H1 (cell line): ENCODE data around the gene ASCC3. TPM values are rescaled to one million over a fixed set of nuclear protein-coding genes. Genes with fewer than 3 reads are reported as not detected.
A peak's percentile ranks its signal among the peaks of the same experiment; 100 is the strongest.

ENCODE experiments used
- CTCF ChIA-PET: fragments of 300-600 bp; sonication (Branson Sonifier 250); formaldehyde crosslinking; loops from one replicate; lab custom pipeline; 2021; ENCODE audit not compliant: partially characterized antibody; lab: Charles Lee
- POLR2A ChIA-PET: fragments of 300-600 bp; sonication (Branson Sonifier 250); formaldehyde crosslinking; loops from one replicate; lab custom pipeline; 2021; ENCODE audit warnings: inconsistent platforms; ENCODE audit not compliant: partially characterized antibody; lab: Charles Lee
- DNase-seq, 2 experiments: peaks; one replicate each; pipeline versions ENCODE4 v3.0.0 to v3.0.0-alpha.2; 2010 to 2022; ENCODE audit warnings: low spot score in 2 of 2, low read depth in 1 of 2, mixed read lengths in 1 of 2
- FAIRE-seq: peaks from 2 replicates; lab custom pipeline; 2011; peaks lifted over from hg19 to GRCh38; lab: Jason Lieb, UNC
- H2AFZ ChIP-seq: 2 replicates; pipeline ENCODE4 v1.8.1; 2012; ENCODE audit warnings: low read length, inconsistent platforms
- H2AK5ac ChIP-seq: 2 replicates; pipeline ENCODE4 v1.6.1; 2013; ENCODE audit warnings: low read depth, low read length
- H2BK120ac ChIP-seq: replicated peaks from 2 replicates; pipeline ENCODE3; 2013; ENCODE audit warnings: low read depth, low read length, inconsistent platforms
- H2BK12ac ChIP-seq: 2 replicates; pipeline ENCODE4 v1.6.1; 2013; ENCODE audit warnings: low read depth, low read length
- H2BK15ac ChIP-seq: 2 replicates; pipeline ENCODE4 v1.6.1; 2013; ENCODE audit warnings: low read length
- H2BK20ac ChIP-seq: 2 replicates; pipeline ENCODE4 v1.6.1; 2013; ENCODE audit warnings: low read length
- H2BK5ac ChIP-seq: 2 replicates; pipeline ENCODE4 v1.6.1; 2013; ENCODE audit warnings: low read depth, low read length
- H3K14ac ChIP-seq: 2 replicates; pipeline ENCODE4 v1.6.1; 2013; ENCODE audit warnings: inconsistent platforms; ENCODE audit not compliant: insufficient read length
- H3K18ac ChIP-seq: 2 replicates; pipeline ENCODE4 v1.6.1; 2013; ENCODE audit warnings: low read length; ENCODE audit errors: extremely low read depth
- H3K23ac ChIP-seq: 2 replicates; pipeline ENCODE4 v1.6.1; 2013; ENCODE audit warnings: inconsistent platforms; ENCODE audit not compliant: insufficient read length
- H3K23me2 ChIP-seq: 2 replicates; pipeline ENCODE4 v1.6.1; 2013; ENCODE audit warnings: low read depth, low read length
- H3K27ac ChIP-seq: 2 replicates; pipeline ENCODE4 v1.6.1; 2011; ENCODE audit warnings: low read depth, low read length, inconsistent platforms
- H3K27me3 ChIP-seq, 4 experiments: replicated peaks in 1 of 4; 1 replicate in 1 of 4; 2 replicates in 3 of 4; pipeline versions ENCODE4 v1.6.1 to v1.8.1; 2011 to 2013; ENCODE audit warnings: low read length in 3 of 4, mild to moderate bottlenecking in 3 of 4, inconsistent platforms in 2 of 4, mixed read lengths in 2 of 4, moderate library complexity in 1 of 4; ENCODE audit not compliant: control insufficient read depth in 3 of 4, insufficient read depth in 3 of 4; ENCODE audit errors: extremely low read depth in 1 of 4
- H3K36me3 ChIP-seq, 4 experiments: 2 replicates each; pipeline versions ENCODE4 v1.6.1 to v1.8.1; 2011 to 2013; ENCODE audit warnings: mild to moderate bottlenecking in 4 of 4, low read length in 3 of 4, moderate library complexity in 2 of 4, control low read depth in 1 of 4, inconsistent platforms in 1 of 4; ENCODE audit not compliant: insufficient read depth in 4 of 4, control insufficient read depth in 2 of 4
- H3K4ac ChIP-seq: replicated peaks from 2 replicates; pipeline ENCODE3; 2013; ENCODE audit warnings: low read length, low read depth, mixed read lengths, inconsistent platforms; ENCODE audit not compliant: insufficient read length
- H3K4me1 ChIP-seq, 4 experiments: replicated peaks in 1 of 4; 1 replicate in 1 of 4; 2 replicates in 3 of 4; pipeline versions ENCODE4 v1.6.1 to v1.8.1; 2011 to 2013; ENCODE audit warnings: low read length in 3 of 4, inconsistent platforms in 2 of 4, mixed read lengths in 1 of 4; ENCODE audit not compliant: insufficient read depth in 4 of 4, control insufficient read depth in 3 of 4
- H3K4me2 ChIP-seq, 2 experiments: 2 replicates each; pipeline versions ENCODE4 v1.6.1 to v1.8.1; 2011 to 2013; ENCODE audit warnings: low read depth in 2 of 2, low read length in 2 of 2, control low read depth in 1 of 2, inconsistent platforms in 1 of 2, mild to moderate bottlenecking in 1 of 2; ENCODE audit not compliant: insufficient read depth in 1 of 2
- H3K4me3 ChIP-seq, 4 experiments: fragments of 200-600, 300-600 bp in 1 of 4; sonication (generic), shearing (Covaris generic), sonication (Bioruptor Twin) in 1 of 4; 2 replicates each; pipeline versions ENCODE4 v1.5.1 to v1.8.1; 2011 to 2016; ENCODE audit warnings: low read length in 4 of 4, low read depth in 3 of 4, control low read depth in 2 of 4, inconsistent platforms in 2 of 4, mild to moderate bottlenecking in 2 of 4, mixed read lengths in 1 of 4, moderate library complexity in 1 of 4; ENCODE audit not compliant: insufficient read depth in 2 of 4; ENCODE audit errors: extremely low read depth in 1 of 4
- H3K56ac ChIP-seq: replicated peaks from 2 replicates; pipeline ENCODE3; 2013; ENCODE audit warnings: low read depth, mild to moderate bottlenecking, mixed read lengths, low read length, inconsistent platforms; ENCODE audit not compliant: insufficient read length
- H3K79me1 ChIP-seq: 2 replicates; pipeline ENCODE4 v1.6.1; 2013; ENCODE audit warnings: low read depth, low read length, control low read depth
- H3K79me2 ChIP-seq, 2 experiments: 2 replicates each; pipeline versions ENCODE4 v1.6.1 to v1.8.1; 2012 to 2013; ENCODE audit warnings: low read length in 2 of 2, mild to moderate bottlenecking in 2 of 2, inconsistent platforms in 1 of 2; ENCODE audit not compliant: insufficient read depth in 2 of 2, control insufficient read depth in 1 of 2
- H3K9ac ChIP-seq, 4 experiments: replicated peaks in 1 of 4; 1 replicate in 1 of 4; 2 replicates in 3 of 4; pipeline versions ENCODE4 v1.6.1 to v1.8.1; 2011 to 2013; ENCODE audit warnings: low read depth in 3 of 4, low read length in 3 of 4, control low read depth in 2 of 4, mild to moderate bottlenecking in 2 of 4, moderate library complexity in 2 of 4, inconsistent platforms in 1 of 4; ENCODE audit errors: extremely low read depth in 1 of 4
- H3K9me3 ChIP-seq, 2 experiments: 2 replicates each; pipeline versions ENCODE4 v1.6.1 to v1.8.1; 2012 to 2013; ENCODE audit warnings: mild to moderate bottlenecking in 2 of 2, moderate library complexity in 2 of 2, control low read depth in 1 of 2, inconsistent platforms in 1 of 2, low read depth in 1 of 2, low read length in 1 of 2, mixed read lengths in 1 of 2; ENCODE audit not compliant: insufficient read depth in 2 of 2
- H4K20me1 ChIP-seq, 2 experiments: replicated peaks in 1 of 2; 2 replicates each; pipeline versions ENCODE3 to v1.8.1; 2011 to 2013; ENCODE audit warnings: inconsistent platforms in 2 of 2, low read length in 2 of 2, mild to moderate bottlenecking in 1 of 2; ENCODE audit not compliant: insufficient read depth in 2 of 2, control insufficient read depth in 1 of 2
- H4K5ac ChIP-seq: 2 replicates; pipeline ENCODE4 v1.6.1; 2013; ENCODE audit warnings: low read length, low read depth, mixed read lengths, inconsistent platforms; ENCODE audit not compliant: insufficient read length
- H4K8ac ChIP-seq: 2 replicates; pipeline ENCODE4 v1.8.0; 2013; ENCODE audit warnings: mild to moderate bottlenecking, moderate library complexity, low read length, inconsistent platforms; ENCODE audit not compliant: insufficient read depth; ENCODE audit errors: extremely low read depth
- H4K91ac ChIP-seq: replicated peaks from 2 replicates; pipeline ENCODE3; 2013; ENCODE audit warnings: low read length, mixed read lengths, inconsistent platforms; ENCODE audit not compliant: insufficient read length
- RBBP5 ChIP-seq: IDR thresholded peaks from 2 replicates; pipeline ENCODE4 v1.7.1; 2012; ENCODE audit warnings: low read depth, mild to moderate bottlenecking, inconsistent platforms, low read length, moderate library complexity, borderline replicate concordance
- SIX5 ChIP-seq: IDR thresholded peaks from 2 replicates; pipeline ENCODE4 v1.6.1; 2011; ENCODE audit warnings: mild to moderate bottlenecking, low read depth, low read length
- SUZ12 ChIP-seq: fragments of 200-600 bp; sonication (generic); IDR thresholded peaks from 2 replicates; pipeline ENCODE4 v1.6.1; 2012; ENCODE audit warnings: mild to moderate bottlenecking, inconsistent platforms, low read length, moderate library complexity, mixed read lengths
- TAF7 ChIP-seq: optimal IDR thresholded peaks from 2 replicates; pipeline ENCODE3; 2011; ENCODE audit warnings: low read depth, mild to moderate bottlenecking, inconsistent platforms, low read length, moderate library complexity, borderline replicate concordance
- WGBS, 2 experiments: shearing (Covaris generic) in 1 of 2; methylation state at CpG; one replicate each; pipeline versions ENCODE4 v1.1.6 to v1.1.7; 2013 to 2015; ENCODE audit warnings: low lambda C conversion rate in 2 of 2, mixed read lengths in 2 of 2, inconsistent platforms in 1 of 2, low coverage in 1 of 2, missing lambda C conversion rate in 1 of 2; ENCODE audit not compliant: insufficient replicate concordance in 2 of 2, insufficient coverage in 1 of 2, insufficient read length in 1 of 2; ENCODE audit errors: extremely low coverage in 1 of 2, missing lambda C conversion rate in 1 of 2; 5-methylcytosine and 5-hydroxymethylcytosine counted together
- polyA plus RNA-seq, 7 experiments: library from polyadenylated mRNA; depleted of rRNA in 3 of 7; stranded (reverse) in 5 of 7; unstranded in 2 of 7; fragments of >200 nt in 5 of 7; fragments of 200-250 nt in 2 of 7; gene quantifications; 1 replicate in 5 of 7; 2 replicates in 1 of 7; 4 replicates in 1 of 7; pipeline versions ENCODE4 v1.2.1 to v1.2.3, GENCODE V29; 2011 to 2013; ENCODE audit warnings: missing spikeins in 2 of 7, mixed read lengths in 2 of 7
- total RNA-seq: library from RNA; stranded (reverse); fragmentation: NEBNext Ultra II Directional; extraction: Animal tissue kit (Norgen Biotek cat#: 25700); gene quantifications from 2 replicates; pipeline ENCODE4 v1.2.1, GENCODE V29; 2021
- TF ChIP-seq, protein P1 (sequence below), 3 experiments: IDR thresholded peaks; 1 replicate in 2 of 3; 2 replicates in 1 of 3; pipeline versions ENCODE4 v1.5.1 to v1.6.1; 2011; ENCODE audit warnings: low read length in 3 of 3, mild to moderate bottlenecking in 3 of 3, inconsistent platforms in 2 of 3, low read depth in 1 of 3, moderate library complexity in 1 of 3; ENCODE audit not compliant: insufficient read depth in 1 of 3; ENCODE audit errors: control extremely low read depth in 1 of 3
- TF ChIP-seq, protein P2 (sequence below): IDR thresholded peaks from 2 replicates; pipeline ENCODE4 v1.6.1; 2011; ENCODE audit warnings: low read depth, mild to moderate bottlenecking, low read length; ENCODE audit not compliant: insufficient read depth
- TF ChIP-seq, protein P3 (sequence below): IDR thresholded peaks from 2 replicates; pipeline ENCODE4 v1.6.1; 2012; ENCODE audit warnings: inconsistent platforms

ASCC3 gene
- total and polyA plus RNA-seq, 2 of the 8 experiments (the other 6 are each of a cell fraction or from before 2014, with no cell fraction given): 37.5 to 77.8 TPM

DNA sequence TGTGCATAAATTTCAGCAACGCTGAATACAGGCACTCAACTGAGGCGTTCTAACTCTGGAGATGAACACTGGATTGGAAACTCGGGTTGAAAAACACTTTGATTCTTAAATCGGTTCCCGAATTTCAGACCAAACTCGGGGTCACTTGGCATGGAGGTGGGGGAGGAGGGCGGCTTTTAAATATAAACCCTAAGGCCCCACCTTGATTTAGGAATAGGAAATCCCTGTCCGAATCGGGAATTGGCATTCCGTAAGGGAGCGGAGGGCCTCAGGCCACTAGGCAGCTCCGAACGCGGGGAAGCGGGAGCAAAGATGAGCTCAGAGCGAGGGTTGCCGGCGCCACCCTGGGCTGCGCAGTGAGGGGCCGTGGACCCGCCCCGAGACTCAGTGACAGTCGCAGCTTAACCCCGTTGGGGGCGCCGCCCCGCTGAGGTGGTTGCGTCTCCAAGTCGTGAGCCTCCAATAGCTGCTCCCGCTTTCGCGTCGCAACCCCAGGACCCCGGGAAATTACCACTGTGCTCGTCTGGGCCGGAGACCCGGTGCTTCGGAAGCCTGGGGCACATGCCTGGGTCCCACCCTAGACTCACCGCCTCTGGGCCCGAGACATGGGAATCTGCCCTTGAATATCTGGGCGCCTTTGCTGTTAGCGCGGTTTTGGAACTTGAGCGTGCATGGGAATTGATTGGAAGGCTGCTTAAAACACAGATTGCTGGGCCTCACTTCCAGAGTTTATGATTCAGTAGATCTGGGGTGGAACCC, 411.8 kb downstream of the ASCC3 start:
- Histone ChIP-seq H4K8ac (peak overlapping the region; percentile 60), H3K4me1 (peaks cover 8 to 27% (median 9%) of the 10 kb centered on the region in 4 experiments), H3K23me2 (peaks cover 3% of the 10 kb centered on the region; the same call in 1 of the 2 replicates), H3K18ac (peak overlapping the region; percentile 13; the same call in 1 of the 2 replicates), H3K9ac (no peak overlapping the region), H3K9me3 (no peaks in the 10 kb centered on the region), H4K20me1 (peaks cover 6 to 18% of the 10 kb centered on the region in 2 experiments), H2BK5ac (no peak overlapping the region), H4K5ac (no peak overlapping the region), H3K56ac (no peak overlapping the region), H3K79me2 (no peaks in the 10 kb centered on the region), H3K36me3 (no peaks in the 10 kb centered on the region; a peak in 1 of 8 replicates), H3K79me1 (no peaks in the 10 kb centered on the region), H2BK20ac (no peak overlapping the region), H3K14ac (no peak overlapping the region), H4K91ac (no peak overlapping the region), H3K4ac (no peak overlapping the region), H3K27me3 (peaks cover 57 to 78% (median 66%) of the 10 kb centered on the region in 4 experiments), H2BK120ac (no peak overlapping the region), H3K4me3 (peak overlapping the region in 2 of 4 experiments; percentile 14 to 47; a peak in 2 of 8 replicates), H3K27ac (no peak overlapping the region), H2AFZ (no peak overlapping the region), H2BK15ac (no peak overlapping the region), H2BK12ac (no peak overlapping the region), H3K23ac (no peak overlapping the region), H3K4me2 (peak overlapping the region; percentile 58 to 65), H2AK5ac (no peak overlapping the region)
- POLR2A ChIA-PET: interaction anchor here (0.6 kb wide), 1 partner anchor 261 kb away, joined by 3 read pairs; no protein-coding TSS in a partner anchor
- FAIRE-seq: no peak
- 5% methylated on average over 42 of the region's 44 CpGs; no CpG with 5 or more reads in 1 of the 2 experiments for WGBS, 2 experiments
- peak in 1 of 2 experiments; percentile 64 for DNase-seq
- CTCF ChIA-PET: interaction anchor here (0.7 to 7.5 kb wide), 5 partner anchors 9 to 363 kb away, joined by 3 to 45 read pairs (median 3); no protein-coding TSS in a partner anchor
- TF ChIP-seq RBBP5 (no peak), TAF7 (no peak), SIX5 (no peak), SUZ12 (peak; percentile 98)
- TF ChIP-seq, protein P1, sequence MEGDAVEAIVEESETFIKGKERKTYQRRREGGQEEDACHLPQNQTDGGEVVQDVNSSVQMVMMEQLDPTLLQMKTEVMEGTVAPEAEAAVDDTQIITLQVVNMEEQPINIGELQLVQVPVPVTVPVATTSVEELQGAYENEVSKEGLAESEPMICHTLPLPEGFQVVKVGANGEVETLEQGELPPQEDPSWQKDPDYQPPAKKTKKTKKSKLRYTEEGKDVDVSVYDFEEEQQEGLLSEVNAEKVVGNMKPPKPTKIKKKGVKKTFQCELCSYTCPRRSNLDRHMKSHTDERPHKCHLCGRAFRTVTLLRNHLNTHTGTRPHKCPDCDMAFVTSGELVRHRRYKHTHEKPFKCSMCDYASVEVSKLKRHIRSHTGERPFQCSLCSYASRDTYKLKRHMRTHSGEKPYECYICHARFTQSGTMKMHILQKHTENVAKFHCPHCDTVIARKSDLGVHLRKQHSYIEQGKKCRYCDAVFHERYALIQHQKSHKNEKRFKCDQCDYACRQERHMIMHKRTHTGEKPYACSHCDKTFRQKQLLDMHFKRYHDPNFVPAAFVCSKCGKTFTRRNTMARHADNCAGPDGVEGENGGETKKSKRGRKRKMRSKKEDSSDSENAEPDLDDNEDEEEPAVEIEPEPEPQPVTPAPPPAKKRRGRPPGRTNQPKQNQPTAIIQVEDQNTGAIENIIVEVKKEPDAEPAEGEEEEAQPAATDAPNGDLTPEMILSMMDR (IDR thresholded peaks at IDR 0.05; ENCODE audit: control extremely low read depth in 1 of 3, insufficient read depth in 1 of 3, low read depth in 1 of 3, low read length in 3 of 3): no peak
- TF ChIP-seq, protein P2, sequence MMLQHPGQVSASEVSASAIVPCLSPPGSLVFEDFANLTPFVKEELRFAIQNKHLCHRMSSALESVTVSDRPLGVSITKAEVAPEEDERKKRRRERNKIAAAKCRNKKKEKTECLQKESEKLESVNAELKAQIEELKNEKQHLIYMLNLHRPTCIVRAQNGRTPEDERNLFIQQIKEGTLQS: no peak
- TF ChIP-seq, protein P3, sequence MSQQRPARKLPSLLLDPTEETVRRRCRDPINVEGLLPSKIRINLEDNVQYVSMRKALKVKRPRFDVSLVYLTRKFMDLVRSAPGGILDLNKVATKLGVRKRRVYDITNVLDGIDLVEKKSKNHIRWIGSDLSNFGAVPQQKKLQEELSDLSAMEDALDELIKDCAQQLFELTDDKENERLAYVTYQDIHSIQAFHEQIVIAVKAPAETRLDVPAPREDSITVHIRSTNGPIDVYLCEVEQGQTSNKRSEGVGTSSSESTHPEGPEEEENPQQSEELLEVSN: peak; percentile 82
